GM23338 (cell line): ENCODE measurements around the gene AGAP1. TPM values are rescaled to one million over a fixed set of nuclear protein-coding genes. Genes with fewer than 3 reads are reported as not detected.

Experiments
- ATAC-seq: fragments of 200-7000 bp; cut with Tn5 transposase; 3 replicates; pipeline ENCODE4 v1.9.1; 2020
- DNase-seq: peaks from one replicate; pipeline ENCODE4 v3.0.0-alpha.2; 2015; ENCODE audit warnings: low spot score
- H2AFZ ChIP-seq: fragments of 200-600 bp; sonication (generic); 2 replicates; pipeline ENCODE4 v1.8.0; 2016; ENCODE audit warnings: antibody characterized with exemption, mild to moderate bottlenecking, moderate library complexity
- H3F3A ChIP-seq: fragments of 200-600 bp; sonication (generic); replicated peaks from 2 replicates; pipeline ENCODE4 v1.8.0; 2017; ENCODE audit warnings: antibody characterized with exemption, mixed run types, low read depth
- H3K27ac ChIP-seq: fragments of 200-600 bp; sonication (generic); 2 replicates; pipeline ENCODE4 v1.6.1; 2016; ENCODE audit warnings: low read depth
- H3K27me3 ChIP-seq: fragments of 200-600 bp; sonication (generic); 2 replicates; pipeline ENCODE4 v1.8.0; 2016; ENCODE audit warnings: mild to moderate bottlenecking, mixed run types, moderate library complexity; ENCODE audit not compliant: insufficient read depth
- H3K36me3 ChIP-seq: fragments of 200-600 bp; sonication (generic); 2 replicates; pipeline ENCODE4 v1.8.0; 2016; ENCODE audit warnings: mild to moderate bottlenecking; ENCODE audit not compliant: insufficient read depth
- H3K4me1 ChIP-seq: fragments of 200-600 bp; sonication (generic); 2 replicates; pipeline ENCODE4 v1.8.0; 2016; ENCODE audit warnings: mild to moderate bottlenecking, moderate library complexity; ENCODE audit not compliant: insufficient read depth
- H3K4me2 ChIP-seq: fragments of 200-600 bp; sonication (generic); 2 replicates; pipeline ENCODE4 v1.7.1; 2017; ENCODE audit warnings: mixed run types
- H3K4me3 ChIP-seq: fragments of 200-600 bp; sonication (generic); 2 replicates; pipeline ENCODE4 v1.6.1; 2016; ENCODE audit warnings: mixed run types
- H3K79me2 ChIP-seq: fragments of 200-600 bp; sonication (generic); replicated peaks from 2 replicates; pipeline ENCODE4 v1.8.0; 2017; ENCODE audit warnings: mild to moderate bottlenecking; ENCODE audit not compliant: insufficient read depth
- H3K9me2 ChIP-seq: fragments of 200-600 bp; sonication (generic); 2 replicates; pipeline ENCODE4 v1.8.0; 2017; ENCODE audit not compliant: insufficient read depth
- H4K20me1 ChIP-seq: fragments of 200-600 bp; sonication (generic); replicated peaks from 2 replicates; pipeline ENCODE4 v1.8.0; 2017; ENCODE audit warnings: mild to moderate bottlenecking; ENCODE audit not compliant: insufficient read depth
- H3K27ac Mint-ChIP-seq: 2 replicates; pipeline ENCODE4 v1.8.0; 2020; ENCODE audit warnings: inconsistent platforms, mild to moderate bottlenecking, moderate library complexity, mixed read lengths
- H3K27me3 Mint-ChIP-seq: 3 replicates; pipeline ENCODE4 v1.8.0; 2022; ENCODE audit warnings: low read depth, mild to moderate bottlenecking, moderate library complexity, mixed read lengths, inconsistent platforms; ENCODE audit not compliant: insufficient read depth, poor library complexity
- H3K36me3 Mint-ChIP-seq: 3 replicates; pipeline ENCODE4 v1.8.0; 2021; ENCODE audit warnings: low read depth, mild to moderate bottlenecking, inconsistent platforms, moderate library complexity, mixed read lengths
- H3K4me1 Mint-ChIP-seq: 3 replicates; pipeline ENCODE4 v1.8.0; 2020; ENCODE audit warnings: mild to moderate bottlenecking, inconsistent platforms, mixed read lengths
- H3K4me3 Mint-ChIP-seq: 3 replicates; pipeline ENCODE4 v1.8.0; 2021; ENCODE audit warnings: moderate library complexity, mild to moderate bottlenecking, inconsistent platforms, mixed read lengths
- H3K9me3 Mint-ChIP-seq: 3 replicates; pipeline ENCODE4 v1.8.0; 2020; ENCODE audit warnings: moderate library complexity, mild to moderate bottlenecking, inconsistent platforms, mixed read lengths
- CREB1 ChIP-seq: fragments of 250-450 bp; sonication (Bioruptor Pico); IDR thresholded peaks from 2 replicates; pipeline ENCODE4 v1.5.0; 2020; ENCODE audit warnings: low read depth, mild to moderate bottlenecking, moderate library complexity
- ETS1 ChIP-seq: IDR thresholded peaks from 2 replicates; pipeline ENCODE4 v1.6.1; 2016; ENCODE audit warnings: antibody characterized with exemption
- EZH2 ChIP-seq: fragments of 200-600 bp; sonication (generic); IDR thresholded peaks from one replicate; pipeline ENCODE4 v1.8.0; 2017; ENCODE audit warnings: antibody characterized with exemption, mild to moderate bottlenecking, low read depth; ENCODE audit not compliant: unreplicated experiment
- EZH2phosphoT487 ChIP-seq: fragments of 200-600 bp; sonication (generic); IDR thresholded peaks from one replicate; pipeline ENCODE4 v1.8.1; 2018; ENCODE audit warnings: antibody characterized with exemption; ENCODE audit not compliant: unreplicated experiment
- JUNB ChIP-seq: IDR thresholded peaks from one replicate; pipeline ENCODE4 v1.6.1; 2016; ENCODE audit warnings: antibody characterized with exemption; ENCODE audit not compliant: unreplicated experiment
- NANOG ChIP-seq: IDR thresholded peaks from 2 replicates; pipeline ENCODE4 v1.6.1; 2016; ENCODE audit warnings: antibody characterized with exemption, borderline replicate concordance
- POLR2AphosphoS5 ChIP-seq: IDR thresholded peaks from 2 replicates; pipeline ENCODE4 v1.6.1; 2016; ENCODE audit warnings: antibody characterized with exemption, low read depth
- REST ChIP-seq: IDR thresholded peaks from one replicate; pipeline ENCODE4 v1.6.1; 2018; ENCODE audit warnings: antibody characterized with exemption; ENCODE audit not compliant: unreplicated experiment
- STAT1 ChIP-seq: IDR thresholded peaks from one replicate; pipeline ENCODE4 v1.6.1; 2016; ENCODE audit warnings: antibody characterized with exemption; ENCODE audit not compliant: unreplicated experiment
- ZNF114 ChIP-seq: fragments of 250-450 bp; sonication (Bioruptor Pico); IDR thresholded peaks from 2 replicates; pipeline ENCODE4 v1.5.0; 2020; ENCODE audit warnings: mild to moderate bottlenecking, moderate library complexity
- ZNF331 ChIP-seq: fragments of 250-450 bp; sonication (Bioruptor Pico); IDR thresholded peaks from 2 replicates; pipeline ENCODE4 v1.5.0; 2020; ENCODE audit warnings: low read depth, mild to moderate bottlenecking, moderate library complexity
- ZNF462 ChIP-seq: fragments of 250-450 bp; sonication (Bioruptor Pico); IDR thresholded peaks from 2 replicates; pipeline ENCODE4 v1.5.0; 2020; ENCODE audit warnings: mild to moderate bottlenecking, moderate library complexity
- polyA plus RNA-seq: library from polyadenylated mRNA; unstranded; fragments of >200 nt; fragmentation: Nextera tagmentation; extraction: Ambion mirVana; gene quantifications from 2 replicates; pipeline ENCODE4 v1.2.1, GENCODE V29; 2016
- total RNA-seq: library from RNA; depleted of rRNA; stranded (reverse); fragments of >200 nt; shearing (Covaris generic); gene quantifications from 2 replicates; pipeline ENCODE4 v1.2.3, GENCODE V29; 2014
- TF ChIP-seq, protein P1 (sequence below), 2 experiments: fragments of 200-600 bp in 1 of 2; sonication (generic) in 1 of 2; conservative IDR thresholded peaks; 2 replicates each; pipeline versions ENCODE4 v1.5.1 to v1.6.1; 2016 to 2017; ENCODE audit warnings: antibody characterized with exemption in 2 of 2, low read depth in 2 of 2, mild to moderate bottlenecking in 2 of 2, moderate library complexity in 1 of 2

AGAP1 gene
- total and polyA plus RNA-seq, 2 experiments from 2014 or later, result 13.3 to 27.9 TPM

- no peak for ATAC-seq
- H3K27ac Mint-ChIP-seq, result peak overlapping the region; percentile 65
- no peak overlapping the region for H2AFZ ChIP-seq
- no peak overlapping the region for H3K27ac ChIP-seq
- no peak overlapping the region for H3K4me2 ChIP-seq
- H3K4me1 Mint-ChIP-seq, result peaks cover 34% of the 10 kb centered on the region
- no peaks in the 10 kb centered on the region for H3F3A ChIP-seq
- H3K36me3 Mint-ChIP-seq, result no peaks in the 10 kb centered on the region
- H3K9me2 ChIP-seq, result no peaks in the 10 kb centered on the region
- no peak overlapping the region for H3K4me3 Mint-ChIP-seq
- H3K79me2 ChIP-seq, result peaks cover 86% of the 10 kb centered on the region
- peaks cover 15% of the 10 kb centered on the region for H3K4me1 ChIP-seq
- no peak for DNase-seq
- TF ChIP-seq CREB1 (CRISPR knock-in tag) (no peak), REST (no peak), JUNB (no peak), POLR2AphosphoS5 (no peak), ZNF114 (CRISPR knock-in tag) (no peak), ZNF331 (no peak), EZH2 (no peak), STAT1 (no peak), NANOG (no peak), EZH2phosphoT487 (no peak), ETS1 (no peak), ZNF462 (CRISPR knock-in tag) (no peak)
- TF ChIP-seq, protein P1, sequence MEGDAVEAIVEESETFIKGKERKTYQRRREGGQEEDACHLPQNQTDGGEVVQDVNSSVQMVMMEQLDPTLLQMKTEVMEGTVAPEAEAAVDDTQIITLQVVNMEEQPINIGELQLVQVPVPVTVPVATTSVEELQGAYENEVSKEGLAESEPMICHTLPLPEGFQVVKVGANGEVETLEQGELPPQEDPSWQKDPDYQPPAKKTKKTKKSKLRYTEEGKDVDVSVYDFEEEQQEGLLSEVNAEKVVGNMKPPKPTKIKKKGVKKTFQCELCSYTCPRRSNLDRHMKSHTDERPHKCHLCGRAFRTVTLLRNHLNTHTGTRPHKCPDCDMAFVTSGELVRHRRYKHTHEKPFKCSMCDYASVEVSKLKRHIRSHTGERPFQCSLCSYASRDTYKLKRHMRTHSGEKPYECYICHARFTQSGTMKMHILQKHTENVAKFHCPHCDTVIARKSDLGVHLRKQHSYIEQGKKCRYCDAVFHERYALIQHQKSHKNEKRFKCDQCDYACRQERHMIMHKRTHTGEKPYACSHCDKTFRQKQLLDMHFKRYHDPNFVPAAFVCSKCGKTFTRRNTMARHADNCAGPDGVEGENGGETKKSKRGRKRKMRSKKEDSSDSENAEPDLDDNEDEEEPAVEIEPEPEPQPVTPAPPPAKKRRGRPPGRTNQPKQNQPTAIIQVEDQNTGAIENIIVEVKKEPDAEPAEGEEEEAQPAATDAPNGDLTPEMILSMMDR (conservative IDR thresholded peaks at IDR 0.05; ENCODE audit: low read depth in 2 of 2), result no peak
- no peaks in the 10 kb centered on the region for H3K27me3 ChIP-seq
- no peaks in the 10 kb centered on the region for H3K9me3 Mint-ChIP-seq
- H3K36me3 ChIP-seq, result no peaks in the 10 kb centered on the region
- H4K20me1 ChIP-seq, result peaks cover 43% of the 10 kb centered on the region
- H3K27me3 Mint-ChIP-seq, result peaks cover 15% of the 10 kb centered on the region
- H3K4me3 ChIP-seq, result no peak overlapping the region
Measured at GRCh38 chr2:235685024-235685721, 191.3 kb downstream of the AGAP1 start.
